ENCODE data around the gene LRRC57. TPM values are rescaled to one million over a fixed set of nuclear protein-coding genes. Genes with fewer than 3 reads are reported as not detected.

The LRRC57 gene
- total RNA-seq, 2 donors from 2014 or later = 13.9 to 15.3 TPM

DNA sequence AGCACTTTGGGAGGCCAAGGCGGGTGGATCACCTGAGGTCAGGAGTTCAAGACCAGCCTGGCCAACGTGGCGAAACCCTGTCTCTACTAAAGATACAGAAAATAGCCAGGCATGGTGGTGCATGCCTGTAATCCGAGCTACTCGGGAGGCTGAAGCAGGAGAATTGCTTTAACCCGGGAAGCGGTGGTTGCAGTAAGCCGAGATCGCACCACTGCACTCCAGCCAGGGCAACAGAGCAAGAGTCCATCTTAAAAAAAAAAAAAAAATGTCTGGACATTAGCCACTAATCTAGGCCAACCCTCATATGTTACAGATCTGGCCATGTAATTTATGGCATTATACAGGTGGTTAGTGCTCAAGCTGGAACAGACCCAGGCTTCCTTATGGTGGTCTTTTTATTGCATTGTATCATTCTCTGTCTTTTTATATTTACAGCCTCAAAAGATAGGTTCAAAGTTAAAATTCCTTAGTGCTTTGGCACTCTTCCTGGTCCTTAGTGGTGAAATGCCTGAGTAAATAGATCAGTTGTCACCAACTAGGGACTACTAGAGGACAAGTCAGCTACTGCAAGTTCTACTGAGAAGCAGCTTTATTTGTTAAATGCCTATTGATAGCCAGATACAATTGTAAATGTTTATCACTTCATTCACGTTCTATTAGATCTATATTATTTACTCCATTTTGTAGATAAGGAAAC, 42.8 kb upstream of the LRRC57 start:
- ATAC-seq (ENCODE audit: insufficient number of reproducible peaks, low FRiP score, low read depth) = no peak
- Histone ChIP-seq H3K4me1 (ENCODE audit: control insufficient read depth in 1 of 2, low read depth in 2 of 2) (peaks cover 15 to 53% of the 10 kb centered on the region in 2 donors), H3K27ac (peak overlapping the region in 1 of 2 donors; percentile 79)

DNA sequence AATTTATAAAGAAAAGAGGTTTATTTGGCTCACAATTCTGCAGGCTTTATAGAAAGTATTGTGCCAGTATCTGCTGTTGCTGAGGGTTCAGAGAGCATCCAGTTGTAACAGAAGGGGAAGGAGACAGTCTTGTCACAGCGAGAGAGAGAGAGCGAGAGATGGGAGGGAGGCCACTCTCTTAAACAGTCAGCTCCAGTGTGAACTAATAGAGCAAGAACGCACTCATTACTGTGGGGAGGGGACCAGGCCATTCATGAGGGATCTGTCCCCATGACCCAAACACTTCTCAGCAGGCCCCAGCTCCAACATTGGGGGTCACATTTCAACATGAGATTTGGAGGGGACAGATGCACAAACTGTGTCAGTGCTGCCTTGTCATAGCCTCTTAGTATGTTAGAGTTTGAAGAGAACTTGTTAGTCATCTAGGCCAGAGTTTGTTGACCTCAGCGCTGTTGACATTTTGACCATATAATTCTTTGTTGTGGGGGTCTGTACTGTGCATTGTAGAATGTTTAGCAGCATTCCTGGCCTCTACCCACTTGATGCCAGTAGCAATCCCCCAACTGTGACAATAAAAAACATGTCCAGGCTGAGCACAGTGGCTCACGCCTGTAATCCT, 42.1 kb upstream of the LRRC57 start:
- Histone ChIP-seq H3K4me1 (ENCODE audit: control insufficient read depth in 1 of 2, low read depth in 2 of 2) (peaks cover 15 to 46% of the 10 kb centered on the region in 2 donors), H3K27me3 (replicated peaks; ENCODE audit: insufficient read depth) (no peaks in the 10 kb centered on the region), H3K27ac (no peak overlapping the region), H3K4me3 (no peak overlapping the region), H3K36me3 (no peaks in the 10 kb centered on the region), H3K9me3 (no peaks in the 10 kb centered on the region)
- DNase-seq (ENCODE audit: low spot score) (no peak), ATAC-seq (ENCODE audit: insufficient number of reproducible peaks, low FRiP score, low read depth) (no peak)
- TF ChIP-seq, protein P1, sequence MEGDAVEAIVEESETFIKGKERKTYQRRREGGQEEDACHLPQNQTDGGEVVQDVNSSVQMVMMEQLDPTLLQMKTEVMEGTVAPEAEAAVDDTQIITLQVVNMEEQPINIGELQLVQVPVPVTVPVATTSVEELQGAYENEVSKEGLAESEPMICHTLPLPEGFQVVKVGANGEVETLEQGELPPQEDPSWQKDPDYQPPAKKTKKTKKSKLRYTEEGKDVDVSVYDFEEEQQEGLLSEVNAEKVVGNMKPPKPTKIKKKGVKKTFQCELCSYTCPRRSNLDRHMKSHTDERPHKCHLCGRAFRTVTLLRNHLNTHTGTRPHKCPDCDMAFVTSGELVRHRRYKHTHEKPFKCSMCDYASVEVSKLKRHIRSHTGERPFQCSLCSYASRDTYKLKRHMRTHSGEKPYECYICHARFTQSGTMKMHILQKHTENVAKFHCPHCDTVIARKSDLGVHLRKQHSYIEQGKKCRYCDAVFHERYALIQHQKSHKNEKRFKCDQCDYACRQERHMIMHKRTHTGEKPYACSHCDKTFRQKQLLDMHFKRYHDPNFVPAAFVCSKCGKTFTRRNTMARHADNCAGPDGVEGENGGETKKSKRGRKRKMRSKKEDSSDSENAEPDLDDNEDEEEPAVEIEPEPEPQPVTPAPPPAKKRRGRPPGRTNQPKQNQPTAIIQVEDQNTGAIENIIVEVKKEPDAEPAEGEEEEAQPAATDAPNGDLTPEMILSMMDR (IDR thresholded peaks at IDR 0.05) = no peak

More for the DNA sequence above, 42.8 kb upstream of the LRRC57 start:
- Histone ChIP-seq H3K27me3 (replicated peaks; ENCODE audit: insufficient read depth) (no peaks in the 10 kb centered on the region), H3K9me3 (no peaks in the 10 kb centered on the region), H3K4me3 (no peak overlapping the region), H3K36me3 (no peaks in the 10 kb centered on the region)
- TF ChIP-seq, protein P1 (IDR thresholded peaks at IDR 0.05) = peak; percentile 47
- DNase-seq (ENCODE audit: low spot score) = no peak

DNA sequence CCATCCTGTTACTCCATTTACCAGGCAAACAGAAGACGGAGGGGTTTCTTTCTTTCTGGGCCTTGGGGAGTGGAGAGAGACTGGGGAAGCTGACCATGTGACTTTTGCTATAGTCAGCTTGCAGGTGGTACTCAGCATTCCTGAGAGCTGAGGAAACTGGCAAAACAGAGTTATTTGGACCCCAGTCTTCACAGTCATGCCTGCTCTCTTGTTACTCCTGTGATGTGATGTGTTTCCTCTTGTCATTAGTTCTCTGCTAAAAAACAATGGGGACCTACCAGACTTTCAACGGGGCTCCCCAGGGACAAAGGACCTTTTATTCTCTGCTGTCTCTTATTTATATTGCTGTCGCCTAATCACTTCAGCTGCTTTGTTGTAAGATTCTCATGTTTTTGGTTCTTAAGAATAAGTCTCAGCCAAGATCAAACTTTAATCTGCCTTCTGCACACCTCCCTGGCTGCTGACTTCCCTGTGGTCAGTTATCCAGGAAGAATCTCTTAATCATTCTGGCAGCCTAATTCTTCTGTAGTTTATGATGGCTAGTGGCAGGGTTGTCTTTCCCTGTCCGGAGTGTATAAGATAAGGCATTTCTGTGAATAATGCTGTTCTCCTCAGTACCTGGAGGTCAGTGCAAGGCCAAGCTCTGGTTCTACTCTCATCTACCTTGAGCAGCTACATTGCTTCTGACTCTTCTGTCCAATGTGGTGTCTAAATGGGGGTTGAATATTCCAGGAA, 35.6 kb upstream of the LRRC57 start:
- no peaks in the 10 kb centered on the region for H3K27me3 ChIP-seq (replicated peaks; ENCODE audit: insufficient read depth)
- peak overlapping the region; percentile 82 for H3K27ac ChIP-seq
- peaks cover 27 to 57% of the 10 kb centered on the region in 2 donors for H3K4me1 ChIP-seq (ENCODE audit: control insufficient read depth in 1 of 2, low read depth in 2 of 2)
- ATAC-seq (ENCODE audit: insufficient number of reproducible peaks, low FRiP score, low read depth) = no peak
- no peaks in the 10 kb centered on the region for H3K9me3 ChIP-seq
- H3K36me3 ChIP-seq = no peaks in the 10 kb centered on the region
- TF ChIP-seq, protein P1 (IDR thresholded peaks at IDR 0.05) = no peak
- DNase-seq (ENCODE audit: low spot score) = no peak
- H3K4me3 ChIP-seq = peak overlapping the region; percentile 67

DNA sequence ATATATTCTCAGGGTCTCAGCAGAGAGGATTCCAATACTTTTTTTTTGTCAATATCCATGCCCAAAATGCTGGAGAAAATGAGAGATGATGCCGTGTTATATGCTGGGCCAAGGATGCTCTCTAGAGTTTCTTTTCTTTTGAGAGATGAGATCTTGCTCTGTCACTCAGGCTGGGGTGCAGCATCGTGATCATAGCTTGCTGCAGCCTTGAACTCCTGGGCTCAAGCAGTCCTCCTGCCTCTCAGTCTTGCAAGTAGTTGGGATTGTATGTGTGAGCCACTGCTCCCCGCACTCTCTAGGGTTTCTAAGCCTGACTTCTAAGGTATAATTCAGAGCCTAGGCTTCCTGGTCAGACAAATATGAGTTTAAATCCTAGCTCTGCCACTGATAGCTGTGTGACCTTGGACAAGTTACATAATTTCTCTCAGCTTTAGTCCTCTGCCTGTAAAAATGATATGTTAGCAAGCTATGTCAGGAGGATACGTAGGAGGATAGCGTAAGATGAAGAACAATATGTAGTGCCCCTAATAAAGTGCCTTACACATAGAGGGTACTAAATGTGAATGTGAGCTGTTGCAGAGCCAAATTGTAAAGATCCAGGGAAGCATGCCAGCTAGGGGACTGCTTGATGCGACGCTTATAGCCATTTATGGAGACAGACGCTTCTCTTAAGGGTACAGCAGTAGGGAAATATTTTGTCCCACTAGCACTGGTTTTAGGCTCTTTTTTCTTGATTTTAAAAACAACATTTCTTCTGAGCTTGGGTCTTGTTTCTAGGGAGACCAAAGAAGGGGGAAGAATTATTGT, 34.2 kb upstream of the LRRC57 start:
- TF ChIP-seq, protein P1 (IDR thresholded peaks at IDR 0.05) = no peak
- H3K27ac ChIP-seq = peak overlapping the region; percentile 82
- ATAC-seq (ENCODE audit: insufficient number of reproducible peaks, low FRiP score, low read depth) (no peak), DNase-seq (ENCODE audit: low spot score) (no peak)
- no peaks in the 10 kb centered on the region for H3K9me3 ChIP-seq
- H3K4me3 ChIP-seq = peak overlapping the region; percentile 67
- peaks cover 32 to 72% of the 10 kb centered on the region in 2 donors for H3K4me1 ChIP-seq (ENCODE audit: control insufficient read depth in 1 of 2, low read depth in 2 of 2)
- H3K36me3 ChIP-seq = no peaks in the 10 kb centered on the region
- H3K27me3 ChIP-seq (replicated peaks; ENCODE audit: insufficient read depth) = no peaks in the 10 kb centered on the region
